ENCODE results near the gene KMT2C. TPM values are rescaled to one million over a fixed set of nuclear protein-coding genes. Genes with fewer than 3 reads are reported as not detected.
"Not testable (repeated sequence)": the region's sequence is repeated elsewhere in the genome, so short reads cannot be mapped to it uniquely, and the experiment has no call there.

Gene KMT2C
- total RNA-seq, 2 experiments from 2014 or later = 36.2 to 39.8 TPM

DNA sequence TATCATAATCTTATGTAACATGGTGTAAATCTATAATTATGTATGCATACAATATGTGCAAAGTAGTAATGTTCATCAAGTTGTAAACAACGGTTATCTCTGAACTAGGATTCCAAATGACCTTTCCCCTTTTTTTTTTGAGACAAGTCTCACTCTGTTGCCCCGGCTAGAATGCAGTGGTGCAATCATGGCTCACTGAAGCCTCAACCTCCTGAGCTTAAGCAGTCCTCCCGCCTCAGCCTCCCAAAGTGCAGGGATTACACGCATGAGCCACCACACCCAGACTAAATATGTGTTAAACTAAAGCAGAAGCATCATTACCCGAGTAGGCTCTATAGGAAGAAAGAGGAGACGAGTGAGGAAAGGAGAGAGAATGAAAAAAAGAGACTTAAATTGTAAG, 7.8 kb upstream of the KMT2C start:
- POLR2A ChIA-PET = no interaction called here
- CTCF ChIA-PET = no interaction called here

DNA sequence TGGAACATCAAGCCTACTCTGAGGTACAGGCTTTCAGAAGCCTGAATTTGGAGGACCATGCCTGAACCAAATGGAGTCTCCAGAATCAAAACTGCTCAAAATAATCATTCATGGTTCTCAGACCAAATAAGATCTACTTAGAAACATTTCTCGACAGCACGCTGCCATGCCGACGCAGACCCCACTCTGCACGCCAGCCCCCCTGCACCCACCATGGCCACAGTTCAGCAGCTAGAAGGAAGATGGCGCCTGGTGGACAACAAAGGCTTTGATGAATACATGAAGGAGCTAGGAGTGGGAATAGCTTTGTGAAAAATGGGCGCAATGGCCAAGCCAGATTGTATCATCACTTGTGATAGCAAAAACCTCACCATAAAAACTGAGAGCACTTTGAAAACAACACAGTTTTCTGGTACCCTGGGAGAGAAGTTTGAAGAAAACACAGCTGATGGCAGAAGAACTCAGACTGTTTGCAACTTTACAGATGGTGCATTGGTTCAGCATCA, 6.6 kb upstream of the KMT2C start:
- CTCF ChIA-PET = interaction anchor here (0.7 kb wide), 1 partner anchor 18 kb away, joined by 4 read pairs; no protein-coding TSS in a partner anchor
- POLR2A ChIA-PET = no interaction called here

DNA sequence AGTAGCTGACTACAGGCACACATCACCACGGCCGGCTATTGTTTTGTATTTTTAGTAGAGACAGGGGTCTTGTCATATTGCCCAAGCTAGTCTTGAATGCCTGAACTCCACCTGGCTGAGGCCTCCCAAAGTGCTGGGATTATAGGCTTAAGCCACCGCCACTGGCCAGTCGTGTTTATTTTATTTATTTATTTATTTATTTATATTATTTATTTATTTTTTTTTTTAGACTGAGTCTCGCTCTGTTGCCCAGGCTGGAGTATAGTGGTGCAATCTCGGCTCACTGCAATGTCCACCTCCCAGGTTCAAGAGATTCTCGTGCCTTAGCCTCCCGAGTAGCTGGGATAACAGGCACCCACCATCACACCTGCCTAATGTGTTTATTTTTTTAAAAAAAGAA, 6.0 kb upstream of the KMT2C start:
- CTCF ChIA-PET, POLR2A ChIA-PET: not testable (repeated sequence)

DNA sequence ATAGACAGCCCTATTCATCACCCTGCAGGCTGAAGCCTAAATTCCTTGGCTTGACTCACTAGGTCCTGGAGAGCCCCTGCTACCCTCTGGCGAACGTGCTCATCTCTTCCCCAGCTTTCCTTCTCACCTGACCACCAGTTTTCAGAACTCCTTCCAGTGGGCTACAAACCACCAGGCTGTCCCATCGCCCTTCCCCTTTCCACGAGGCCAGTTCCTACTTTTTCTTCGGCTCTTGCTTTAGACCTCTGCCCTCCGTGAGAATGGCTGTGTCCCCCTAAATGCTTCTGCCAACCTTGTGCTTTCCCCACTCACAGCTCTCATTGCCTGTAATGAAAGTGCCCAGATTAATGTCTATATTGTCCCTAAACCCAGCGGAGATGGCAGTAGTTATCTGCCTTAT, 5.4 kb upstream of the KMT2C start:
- POLR2A ChIA-PET = interaction anchor here (0.6 kb wide), 1 partner anchor 107 kb away, joined by 3 read pairs; no protein-coding TSS in a partner anchor
- CTCF ChIA-PET = not testable (repeated sequence)

DNA sequence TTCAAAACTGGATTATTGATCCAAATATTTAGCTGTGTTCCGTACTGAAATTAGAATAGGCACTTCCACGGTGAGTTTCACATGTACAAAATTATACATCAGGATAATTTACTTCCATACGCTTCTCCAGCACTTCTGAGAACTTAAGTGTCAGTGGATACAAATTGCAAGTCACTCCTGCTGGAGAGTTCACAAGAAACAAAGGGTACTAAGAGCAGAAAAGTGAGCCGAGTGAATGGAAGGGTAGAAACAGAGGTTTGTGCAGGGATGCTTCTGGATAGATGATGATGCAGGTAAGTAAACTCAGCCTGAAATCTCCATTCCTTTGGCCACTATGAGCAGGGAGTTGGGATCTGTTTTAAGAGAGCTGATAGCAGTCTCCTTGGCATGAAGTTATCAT, 2.2 kb upstream of the KMT2C start:
- POLR2A ChIA-PET, CTCF ChIA-PET: not testable (repeated sequence)

DNA sequence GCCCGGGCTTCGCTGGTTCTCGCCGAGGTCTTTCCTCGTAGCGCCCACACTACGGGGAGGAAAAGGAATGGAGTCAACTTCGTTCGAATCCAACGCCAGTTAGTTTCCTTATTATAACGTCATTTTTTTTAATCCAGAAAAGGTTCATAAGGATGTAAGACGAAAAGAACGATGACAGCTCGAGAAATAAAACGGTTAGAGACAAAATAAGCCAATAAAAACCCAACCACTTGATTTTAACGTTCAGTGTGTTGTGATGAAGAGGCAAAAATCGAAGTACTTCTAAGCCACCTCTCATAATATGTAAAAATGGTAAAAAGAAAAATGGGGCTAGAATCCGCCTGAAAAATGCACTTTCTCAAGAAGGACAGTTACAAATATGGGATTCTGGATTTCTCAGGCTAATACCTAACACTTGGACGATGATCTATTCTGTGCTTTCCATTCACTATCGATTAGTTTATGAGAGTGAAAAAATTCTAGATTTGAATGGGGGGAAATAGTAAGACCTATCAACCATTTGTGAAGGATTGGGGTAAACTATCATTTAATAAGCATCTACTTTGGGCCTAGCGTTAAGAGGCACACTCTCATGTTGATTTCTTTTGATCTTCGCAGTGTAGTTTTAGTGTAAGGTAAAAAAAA, 1.2 kb upstream of the KMT2C start:
- CTCF ChIA-PET = not testable (repeated sequence)
- POLR2A ChIA-PET = interaction anchor here (1.5 kb wide), 1 partner anchor 27 kb away, joined by 9 read pairs; no protein-coding TSS in a partner anchor

DNA sequence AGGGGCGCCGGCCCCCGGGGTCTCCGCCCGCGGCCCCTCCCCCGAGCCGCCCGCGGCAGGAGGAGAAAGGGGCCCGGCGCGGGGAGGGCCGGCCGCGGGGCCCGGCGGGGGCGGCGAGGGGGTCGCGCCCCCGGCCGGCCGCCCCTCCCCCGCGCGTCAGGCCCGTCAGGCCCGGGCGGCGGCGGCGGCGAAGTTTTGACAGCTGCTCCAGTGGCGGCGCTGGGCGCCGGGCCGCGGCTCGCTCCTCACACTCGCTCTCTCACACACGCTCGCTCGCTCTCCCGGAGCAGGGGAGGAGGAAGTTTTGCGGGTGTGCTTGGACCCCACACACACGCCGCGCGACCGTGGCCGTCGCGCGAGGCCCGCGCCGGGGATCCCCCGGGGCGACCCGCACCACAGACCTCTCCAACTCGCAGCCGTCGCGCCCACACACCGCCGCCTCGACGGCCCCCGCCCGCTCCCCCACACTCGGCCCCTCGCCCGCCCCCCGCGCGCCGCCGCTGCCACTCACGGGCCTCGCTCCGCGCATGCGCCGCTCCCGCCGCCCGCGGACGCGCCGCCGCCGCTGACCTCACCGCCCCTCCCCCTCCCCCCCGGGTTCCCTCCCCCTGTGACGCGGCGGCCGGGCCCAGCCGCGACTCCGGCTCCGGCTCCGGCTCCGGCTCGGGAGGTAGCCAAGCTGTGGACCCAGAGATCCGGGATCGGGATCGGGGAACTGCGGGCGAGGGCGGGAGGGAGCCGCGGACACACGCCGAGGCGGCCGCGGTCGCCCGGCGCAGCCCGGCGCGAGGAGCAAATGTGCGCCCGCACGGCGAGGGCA, 518 bp upstream of the KMT2C start:
- ChIA-PET CTCF (no interaction called here), POLR2A (interaction anchor here (1.5 kb wide), 1 partner anchor 28 kb away, joined by 9 read pairs; no protein-coding TSS in a partner anchor)

DNA sequence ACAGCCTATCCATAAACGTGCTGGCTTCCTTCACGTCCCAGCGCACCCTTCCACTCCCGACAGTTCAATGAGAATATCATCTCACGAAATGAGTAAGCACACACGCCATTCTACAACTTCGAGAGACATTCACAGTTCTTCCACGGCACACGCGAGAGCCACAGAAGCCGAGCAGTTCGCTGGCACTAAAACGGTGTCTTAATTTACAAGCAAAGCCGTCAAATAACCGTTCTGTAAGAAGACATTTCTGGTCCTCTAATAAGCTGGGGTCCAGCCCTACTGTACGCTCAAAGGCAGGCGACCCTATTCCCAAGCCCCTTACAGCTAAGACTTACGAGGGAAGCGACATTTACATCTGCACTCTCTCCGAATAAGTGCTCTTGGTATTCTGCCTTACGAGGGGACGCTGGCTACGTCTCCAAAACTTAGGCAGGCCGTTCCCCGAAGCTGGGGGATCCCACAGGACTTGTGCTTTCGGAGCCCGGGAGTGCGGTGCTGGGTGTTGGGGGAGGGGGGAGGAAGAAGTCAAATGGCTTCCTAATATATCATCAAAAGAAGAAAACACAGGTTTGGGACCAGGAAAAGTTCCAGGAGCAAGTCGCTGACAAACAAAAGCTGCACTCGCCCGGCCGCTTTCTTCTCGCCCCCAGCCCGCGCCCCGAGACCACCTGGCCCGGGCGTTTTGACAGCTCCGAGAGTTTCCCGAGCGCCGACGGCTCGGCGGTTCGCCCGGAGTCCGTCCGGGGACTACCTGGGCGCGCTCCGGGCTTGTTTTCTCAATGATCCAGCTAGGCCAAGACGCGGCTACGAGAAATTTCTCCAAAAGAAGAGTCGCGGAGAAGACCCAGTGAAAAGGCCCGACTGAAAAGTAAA, 1.1 kb downstream of the KMT2C start:
- CTCF ChIA-PET = not testable (repeated sequence)
- POLR2A ChIA-PET = interaction anchor here (2.5 kb wide), 1 partner anchor 29 kb away, joined by 10 read pairs; no protein-coding TSS in a partner anchor

DNA sequence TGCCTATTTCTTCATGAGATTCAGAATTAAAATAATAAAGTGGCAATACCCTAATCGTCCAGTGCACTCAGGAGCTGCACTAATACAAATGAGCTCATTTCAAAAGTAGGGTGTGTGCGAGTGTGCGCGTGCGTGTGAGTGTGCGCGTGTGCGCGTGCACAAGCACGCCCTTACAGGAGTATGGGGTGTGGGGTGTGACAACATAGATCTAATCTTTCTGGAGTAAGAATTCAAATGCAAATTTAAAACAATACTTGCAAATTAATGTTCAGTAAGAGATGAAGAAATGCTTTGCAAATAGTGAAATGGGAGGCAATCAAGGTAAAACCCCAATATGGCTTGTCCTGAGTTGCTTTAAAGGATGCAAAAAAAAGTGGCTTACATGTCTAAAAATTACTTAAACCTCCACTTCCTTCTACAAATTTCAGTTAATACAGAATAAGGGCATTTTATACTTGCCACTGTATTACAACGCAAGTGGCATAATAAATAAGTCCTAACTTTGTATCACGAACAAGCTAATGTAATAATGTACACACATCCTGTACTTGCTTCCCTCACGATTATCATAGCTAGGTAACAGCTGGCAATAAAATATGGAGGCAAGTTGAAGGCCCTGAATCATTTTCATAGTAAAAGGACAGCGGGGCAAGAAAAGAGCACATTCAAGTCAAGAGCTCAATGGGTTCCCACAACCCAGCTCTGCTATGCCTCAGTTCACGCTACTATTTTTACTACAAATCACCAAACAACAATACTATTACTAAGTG, 1.9 kb downstream of the KMT2C start:
- POLR2A ChIA-PET = interaction anchor here (2.5 kb wide), 1 partner anchor 30 kb away, joined by 10 read pairs; no protein-coding TSS in a partner anchor
- CTCF ChIA-PET = not testable (repeated sequence)

DNA sequence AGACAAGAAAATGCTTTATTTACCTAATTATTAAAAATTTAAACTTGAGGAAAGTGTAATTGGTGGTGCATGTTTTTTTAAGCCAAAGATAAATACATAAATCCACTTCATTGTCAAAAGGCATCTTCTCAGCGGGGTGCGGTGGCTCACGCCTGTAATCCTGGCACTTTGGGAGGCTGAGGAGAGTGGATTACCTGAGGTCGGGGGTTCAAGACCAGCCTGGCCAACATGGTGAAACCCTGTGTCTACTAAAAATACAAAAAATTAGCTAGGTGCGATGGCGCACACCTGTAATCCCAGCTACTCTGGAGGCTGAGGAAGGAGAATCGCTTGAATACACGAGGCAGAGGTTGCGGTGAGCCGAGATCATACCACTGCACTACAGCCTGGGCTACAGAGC, 3.1 kb downstream of the KMT2C start:
- CTCF ChIA-PET, POLR2A ChIA-PET: not testable (repeated sequence)

DNA sequence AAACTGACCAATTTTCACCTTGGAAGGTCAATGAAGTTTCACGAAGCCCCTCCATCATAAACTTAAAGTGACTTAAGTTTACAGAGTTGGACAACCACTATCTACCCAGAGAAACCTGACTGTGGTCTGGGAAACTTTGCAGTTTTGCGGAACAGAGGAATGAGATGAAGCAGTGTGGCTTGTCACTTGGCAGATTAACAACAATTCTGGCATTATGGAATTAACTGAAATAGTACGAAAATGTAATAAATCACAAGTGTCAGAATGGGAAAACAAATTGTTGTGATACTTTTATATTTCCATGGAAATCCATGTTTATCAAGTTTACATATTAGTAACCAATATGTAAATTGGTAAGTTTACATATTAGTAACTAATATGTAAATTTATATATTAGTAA, 4.9 kb downstream of the KMT2C start:
- POLR2A ChIA-PET = no interaction called here
- CTCF ChIA-PET = no interaction called here

DNA sequence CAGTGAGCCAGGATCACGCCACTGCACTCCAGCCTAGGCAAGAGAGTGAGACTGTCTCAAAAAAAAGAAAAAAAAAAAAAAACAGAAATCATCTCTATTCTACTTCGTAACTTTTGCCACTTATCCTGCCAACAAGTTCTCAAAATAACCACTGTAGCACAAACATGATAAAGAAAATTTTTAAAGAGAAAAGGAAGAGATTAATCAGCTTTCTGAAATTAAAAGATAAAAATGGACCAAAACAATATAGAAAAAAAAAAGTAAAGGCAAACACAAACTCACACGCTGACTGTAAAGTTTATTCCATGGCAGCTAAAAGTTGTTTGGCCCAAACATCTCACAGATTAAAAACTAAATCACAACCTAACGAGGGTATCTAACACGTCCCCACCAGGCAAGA, 5.7 kb downstream of the KMT2C start:
- POLR2A ChIA-PET = not testable (repeated sequence)
- CTCF ChIA-PET = interaction anchor here (0.7 kb wide), 2 partner anchors 32 to 67 kb away, joined by 3 to 4 read pairs; no protein-coding TSS in a partner anchor

DNA sequence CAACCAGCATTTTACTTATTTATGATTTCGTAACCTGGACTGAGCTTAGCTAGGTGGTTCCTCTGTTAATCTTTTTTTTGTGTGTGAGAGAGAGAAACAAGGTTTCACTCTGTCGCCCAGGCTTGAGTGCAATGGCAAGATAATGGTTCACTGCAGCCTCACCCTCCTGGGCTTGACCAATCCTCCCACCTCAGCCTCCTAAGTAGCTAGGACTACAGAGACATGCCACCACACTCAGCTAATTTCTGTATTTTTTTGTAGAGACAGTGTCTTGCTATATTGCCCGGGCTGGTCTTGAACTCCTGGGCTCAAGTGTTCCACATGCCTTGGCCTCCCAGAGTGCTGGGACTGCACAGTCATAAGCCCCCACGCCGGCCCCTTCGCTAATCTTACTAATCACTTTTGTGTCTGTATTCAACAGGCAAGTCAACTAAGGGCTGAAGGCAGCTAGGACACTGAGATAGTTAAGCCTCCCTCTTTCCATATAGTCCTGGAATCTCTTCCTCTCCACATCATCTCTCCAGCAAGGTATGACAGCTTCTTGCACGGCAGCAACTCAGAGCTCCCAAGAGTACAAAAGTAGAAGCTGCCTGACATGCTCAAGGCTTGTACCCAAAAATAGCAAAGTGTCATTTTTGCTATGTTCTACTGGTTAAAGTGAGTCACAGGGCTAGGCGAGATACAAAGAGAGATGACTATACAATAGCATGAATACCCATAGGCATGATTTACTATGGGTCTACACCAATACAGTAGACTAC, 11.3 kb downstream of the KMT2C start:
- POLR2A ChIA-PET = no interaction called here
- CTCF ChIA-PET = no interaction called here

DNA sequence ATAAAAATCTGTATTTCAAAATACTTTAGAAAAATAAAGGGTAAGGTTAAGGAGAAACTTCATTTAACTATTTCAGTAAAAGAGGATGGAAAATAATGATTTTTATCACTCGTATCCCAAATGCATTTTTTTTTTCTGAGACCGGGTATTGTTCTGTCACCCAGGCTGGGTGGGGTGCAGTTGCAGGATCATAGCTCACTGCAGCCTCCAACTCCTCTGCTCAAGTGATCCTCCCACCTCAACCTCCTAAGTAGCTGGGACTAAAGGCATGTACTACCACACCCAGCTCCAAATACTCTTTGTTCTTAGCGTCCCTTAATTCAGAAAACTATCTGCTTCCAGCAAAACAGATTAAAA, 11.8 kb downstream of the KMT2C start:
- ChIA-PET POLR2A (no interaction called here), CTCF (no interaction called here)

DNA sequence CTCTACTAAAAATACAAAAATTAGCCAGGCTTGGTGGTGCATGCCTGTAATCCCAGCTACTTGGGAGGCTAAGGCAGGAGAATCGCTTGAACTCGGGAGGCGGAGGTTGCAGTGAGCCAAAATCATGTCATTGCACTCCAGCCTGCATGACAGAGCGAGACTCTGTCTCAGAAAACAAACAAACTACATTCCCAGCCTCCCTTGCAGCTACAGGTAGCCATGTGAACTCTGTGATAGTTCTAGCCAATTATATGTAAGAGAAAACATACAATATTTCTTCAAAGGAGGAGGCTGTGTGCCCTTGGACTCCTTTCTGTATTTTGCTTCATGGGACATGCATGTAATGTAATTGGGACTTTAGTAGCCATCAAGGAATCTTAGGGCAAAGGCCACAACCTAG, 12.6 kb downstream of the KMT2C start:
- CTCF ChIA-PET, POLR2A ChIA-PET: not testable (repeated sequence)

DNA sequence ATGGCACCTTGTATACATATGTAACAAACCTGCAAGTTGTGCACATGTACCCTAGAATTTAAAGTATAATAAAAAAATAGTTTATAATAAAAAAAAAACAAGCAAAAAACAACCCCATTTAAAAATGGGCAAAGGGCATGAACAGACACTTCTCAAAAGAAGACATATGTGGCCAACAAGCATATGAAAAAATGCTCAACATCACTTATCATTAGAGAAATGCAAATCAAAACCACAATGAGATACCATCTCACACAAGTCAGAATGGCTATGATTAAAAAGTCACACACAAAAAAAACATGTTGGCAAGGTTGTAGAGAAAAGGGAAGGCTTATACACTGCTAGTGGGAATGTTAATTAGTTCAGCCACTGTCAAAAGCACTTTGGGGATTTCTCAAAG, 14.9 kb downstream of the KMT2C start:
- POLR2A ChIA-PET = not testable (repeated sequence)

DNA sequence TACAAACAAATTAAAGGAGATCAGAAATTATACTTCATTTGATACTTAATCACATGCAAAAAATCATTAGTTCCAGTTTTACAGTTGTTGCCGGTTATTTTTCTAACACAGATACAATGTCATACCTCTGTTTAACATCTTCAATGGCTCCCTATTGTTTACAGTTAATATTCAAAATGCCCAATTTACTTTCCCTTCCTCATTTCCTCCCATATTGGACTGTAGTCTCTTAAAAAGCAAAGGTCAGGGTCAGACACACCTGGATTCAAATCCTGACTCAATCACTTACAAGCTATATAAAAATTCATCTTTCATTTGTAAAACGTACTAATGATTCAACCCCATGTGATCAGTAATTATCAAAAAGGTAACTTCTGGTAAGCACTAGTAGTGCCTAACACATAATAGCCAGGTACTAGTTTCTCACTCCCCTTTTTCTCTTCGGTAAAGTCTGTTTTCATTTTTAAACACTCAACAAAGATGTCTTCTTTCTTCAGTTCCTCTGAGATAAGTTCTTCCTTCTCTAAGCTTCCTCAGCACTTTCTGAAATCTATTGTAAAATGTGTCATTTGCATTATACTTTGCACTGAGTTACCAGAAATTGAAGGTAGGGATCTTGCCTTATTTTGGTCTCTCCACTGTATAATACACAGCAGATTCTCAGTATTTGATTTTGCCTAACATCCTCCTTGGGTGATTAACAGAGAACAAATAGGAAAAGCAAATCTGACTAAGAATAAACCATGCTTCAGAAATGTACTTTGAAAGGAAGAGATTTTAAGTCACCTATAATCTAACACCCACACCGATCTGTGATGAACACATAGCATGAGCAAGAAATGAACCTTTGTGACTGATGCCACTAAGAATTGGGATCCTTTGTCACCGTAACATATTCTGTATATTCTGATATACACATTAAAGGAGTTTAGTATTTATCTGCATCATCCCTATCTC, 16.1 kb downstream of the KMT2C start:
- ChIA-PET POLR2A (no interaction called here), CTCF (no interaction called here)

More for the DNA sequence above, 14.9 kb downstream of the KMT2C start:
- CTCF ChIA-PET = not testable (repeated sequence)

DNA sequence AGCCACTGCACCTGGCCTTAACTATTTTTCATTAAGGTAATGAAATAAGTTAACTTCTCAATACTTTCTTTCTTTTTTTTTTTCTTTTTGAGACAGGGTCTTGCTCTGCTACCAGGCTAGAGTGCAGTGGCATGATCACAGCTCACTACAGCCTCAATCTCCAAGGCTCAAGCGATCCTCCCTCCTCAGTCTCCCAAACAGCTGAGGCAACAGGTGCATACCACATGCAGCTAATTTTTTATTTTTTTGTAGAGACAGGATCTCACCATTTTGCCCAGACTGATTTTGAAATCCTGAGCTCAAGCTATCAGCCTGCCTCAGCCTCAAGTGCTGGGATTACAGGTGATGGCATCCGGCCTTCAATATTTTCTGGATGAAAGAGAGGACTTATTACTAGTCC, 21.0 kb downstream of the KMT2C start:
- ChIA-PET POLR2A (no interaction called here), CTCF (no interaction called here)
